ENCODE results near the gene ATL2. TPM values are rescaled to one million over a fixed set of nuclear protein-coding genes. Genes with fewer than 3 reads are reported as not detected.
"Not testable (repeated sequence)": the region's sequence is repeated elsewhere in the genome, so short reads cannot be mapped to it uniquely, and the experiment has no call there.

ATL2 gene
- polyA plus RNA-seq, 3 donors from 2014 or later, result 10.1 to 21.1 (median 15.7) TPM

DNA sequence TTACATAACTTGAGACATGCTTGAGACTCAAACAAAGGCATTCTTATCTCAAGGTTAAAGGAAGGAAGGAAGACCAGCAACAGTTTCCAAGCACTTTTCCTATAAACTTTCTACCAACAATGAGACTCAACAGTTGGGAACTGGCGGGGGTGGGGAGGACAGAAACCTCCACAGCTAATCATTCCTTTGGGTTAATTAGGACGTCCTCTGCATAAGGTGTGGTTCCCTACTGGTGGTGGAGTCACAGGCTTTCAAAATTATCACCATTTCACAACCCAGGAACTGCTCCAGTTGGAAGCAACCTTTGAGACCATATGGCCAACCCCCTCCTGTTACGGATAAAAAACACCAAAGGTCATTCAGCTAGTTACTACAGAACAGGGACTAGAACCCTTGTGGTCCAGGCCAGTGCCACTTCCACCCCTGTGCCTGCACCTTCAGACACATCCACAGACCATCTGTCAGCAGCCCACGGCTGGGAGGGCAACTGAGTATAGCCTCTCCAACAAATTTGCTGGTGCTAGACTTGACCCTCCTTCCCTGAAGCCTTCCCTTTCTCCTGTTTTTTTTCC lies 30.1 kb upstream of the ATL2 start:
- Mint-ChIP-seq H3K27ac (no peak overlapping the region), H3K36me3 (peaks cover 0 to under 1% (median 0%) of the 10 kb centered on the region in 3 donors), H3K27me3 (ENCODE audit: low read depth in 3 of 3) (peaks cover 0 to 3% (median 2%) of the 10 kb centered on the region in 3 donors), H3K9me3 (peaks cover 0 to 10% (median 1%) of the 10 kb centered on the region in 6 donors), H3K4me3 (no peak overlapping the region), H3K4me1 (no peaks in the 10 kb centered on the region)
- no peak for DNase-seq

GRCh38 chr2:38406597-38407110 lies 29.6 kb upstream of the ATL2 start:
- no peak overlapping the region for H3K4me3 Mint-ChIP-seq
- H3K4me1 Mint-ChIP-seq, result no peaks in the 10 kb centered on the region
- H3K36me3 Mint-ChIP-seq, result no peaks in the 10 kb centered on the region
- H3K9me3 Mint-ChIP-seq, result peaks cover 0 to 4% (median 0%) of the 10 kb centered on the region in 6 donors
- H3K27ac Mint-ChIP-seq, result no peak overlapping the region
- H3K27me3 Mint-ChIP-seq (ENCODE audit: low read depth in 3 of 3), result peaks cover 0 to 3% (median 2%) of the 10 kb centered on the region in 3 donors
- DNase-seq, result no peak

DNA sequence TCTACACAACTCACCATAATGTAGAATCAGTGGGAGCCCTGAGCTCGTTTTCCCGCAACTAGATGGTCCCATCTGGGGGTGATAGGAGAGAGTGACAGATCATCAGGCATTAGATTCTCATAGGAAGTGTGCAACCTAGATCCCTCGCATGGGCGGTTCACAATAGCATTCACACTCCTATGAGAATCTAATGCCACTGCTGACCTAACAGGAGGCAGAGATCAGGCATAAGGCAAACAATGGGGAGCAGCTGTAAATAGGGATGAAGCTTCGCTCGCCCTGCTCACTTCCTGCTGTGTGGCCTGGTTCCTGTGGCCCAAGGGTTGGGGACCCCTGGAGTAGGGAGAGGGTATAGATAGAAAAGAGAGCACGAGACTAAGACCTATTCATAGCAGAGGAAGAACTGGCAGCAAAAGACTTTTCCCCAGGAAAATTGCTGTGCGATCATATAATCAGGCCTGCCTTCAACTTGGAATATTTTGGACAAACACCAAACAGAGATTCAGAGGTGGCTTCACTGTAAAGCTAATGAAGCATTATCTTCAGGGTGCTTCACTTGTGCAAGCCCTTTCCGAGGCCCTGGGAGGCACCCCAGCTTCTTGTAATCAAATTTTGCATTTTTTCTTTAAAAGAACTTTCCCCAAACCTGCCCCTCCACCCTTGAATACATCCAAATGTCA lies 29.0 kb upstream of the ATL2 start:
- peaks cover 0 to 3% (median 2%) of the 10 kb centered on the region in 3 donors for H3K27me3 Mint-ChIP-seq (ENCODE audit: low read depth in 3 of 3)
- no peaks in the 10 kb centered on the region for H3K36me3 Mint-ChIP-seq
- no peaks in the 10 kb centered on the region for H3K4me1 Mint-ChIP-seq
- no peak overlapping the region for H3K27ac Mint-ChIP-seq
- no peak for DNase-seq
- H3K9me3 Mint-ChIP-seq, result no peaks in the 10 kb centered on the region
- H3K4me3 Mint-ChIP-seq, result no peak overlapping the region

GRCh38 chr2:38400513-38400912 lies 23.4 kb upstream of the ATL2 start:
- DNase-seq, result no peak

GRCh38 chr2:38398739-38399138 lies 21.7 kb upstream of the ATL2 start:
- Mint-ChIP-seq H3K4me3 (no peak overlapping the region), H3K4me1 (no peaks in the 10 kb centered on the region)

More at GRCh38 chr2:38400513-38400912, 23.4 kb upstream of the ATL2 start:
- H3K36me3 Mint-ChIP-seq, result no peaks in the 10 kb centered on the region
- H3K9me3 Mint-ChIP-seq, result no peaks in the 10 kb centered on the region
- no peak overlapping the region for H3K27ac Mint-ChIP-seq
- H3K4me3 Mint-ChIP-seq, result no peak overlapping the region
- H3K4me1 Mint-ChIP-seq, result no peaks in the 10 kb centered on the region
- peaks cover 0 to 5% (median 5%) of the 10 kb centered on the region in 3 donors for H3K27me3 Mint-ChIP-seq (ENCODE audit: low read depth in 3 of 3)

GRCh38 chr2:38394903-38395341 lies 17.8 kb upstream of the ATL2 start:
- Mint-ChIP-seq H3K4me1 (no peaks in the 10 kb centered on the region), H3K4me3 (no peak overlapping the region), H3K27me3 (ENCODE audit: low read depth in 3 of 3) (peaks cover 5 to 6% (median 5%) of the 10 kb centered on the region in 3 donors), H3K27ac (no peak overlapping the region), H3K9me3 (peaks cover 0 to 2% (median 0%) of the 10 kb centered on the region in 6 donors), H3K36me3 (no peaks in the 10 kb centered on the region)
- DNase-seq, result no peak

More at GRCh38 chr2:38398739-38399138, 21.7 kb upstream of the ATL2 start:
- no peak for DNase-seq
- H3K9me3 Mint-ChIP-seq, result no peaks in the 10 kb centered on the region
- H3K27ac Mint-ChIP-seq, result no peak overlapping the region
- peaks cover 0 to 5% (median 2%) of the 10 kb centered on the region in 3 donors for H3K27me3 Mint-ChIP-seq (ENCODE audit: low read depth in 3 of 3)
- no peaks in the 10 kb centered on the region for H3K36me3 Mint-ChIP-seq

GRCh38 chr2:38394041-38394440 lies 17.0 kb upstream of the ATL2 start:
- no peak overlapping the region for H3K27ac Mint-ChIP-seq
- H3K27me3 Mint-ChIP-seq (ENCODE audit: low read depth in 3 of 3), result peaks cover 5 to 9% (median 5%) of the 10 kb centered on the region in 3 donors
- no peaks in the 10 kb centered on the region for H3K36me3 Mint-ChIP-seq
- DNase-seq, result no peak
- peaks cover 0 to 2% (median 0%) of the 10 kb centered on the region in 6 donors for H3K9me3 Mint-ChIP-seq
- no peak overlapping the region for H3K4me3 Mint-ChIP-seq
- H3K4me1 Mint-ChIP-seq, result peaks cover 1 to 2% of the 10 kb centered on the region in 2 donors

DNA sequence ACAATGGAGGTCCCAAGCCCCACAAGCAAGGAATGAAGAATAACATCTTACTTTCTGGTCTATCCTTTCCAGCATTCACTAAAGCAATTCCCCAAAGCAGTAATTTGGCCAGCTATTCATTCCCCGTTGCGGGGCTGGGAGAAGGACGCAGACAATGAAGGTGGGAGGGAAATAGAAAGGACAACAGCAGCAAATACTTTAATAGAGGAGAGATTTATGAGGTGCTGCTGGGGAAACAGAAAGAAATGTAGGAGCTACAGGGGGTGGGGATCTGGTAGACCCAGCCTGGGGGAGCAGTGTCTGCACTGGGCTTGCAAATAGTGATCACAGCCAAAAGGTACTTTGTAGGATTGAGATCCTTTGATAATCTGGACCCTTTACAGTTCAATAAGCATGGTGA lies 13.9 kb upstream of the ATL2 start:
- no peak overlapping the region for H3K4me3 Mint-ChIP-seq
- peaks cover 6 to 10% (median 7%) of the 10 kb centered on the region in 3 donors for H3K27me3 Mint-ChIP-seq (ENCODE audit: low read depth in 3 of 3)
- H3K27ac Mint-ChIP-seq, result no peak overlapping the region
- peaks cover 7 to 8% of the 10 kb centered on the region in 2 donors for H3K4me1 Mint-ChIP-seq
- no peaks in the 10 kb centered on the region for H3K36me3 Mint-ChIP-seq
- no peak for DNase-seq
- peaks cover 0 to 2% (median 0%) of the 10 kb centered on the region in 6 donors for H3K9me3 Mint-ChIP-seq

DNA sequence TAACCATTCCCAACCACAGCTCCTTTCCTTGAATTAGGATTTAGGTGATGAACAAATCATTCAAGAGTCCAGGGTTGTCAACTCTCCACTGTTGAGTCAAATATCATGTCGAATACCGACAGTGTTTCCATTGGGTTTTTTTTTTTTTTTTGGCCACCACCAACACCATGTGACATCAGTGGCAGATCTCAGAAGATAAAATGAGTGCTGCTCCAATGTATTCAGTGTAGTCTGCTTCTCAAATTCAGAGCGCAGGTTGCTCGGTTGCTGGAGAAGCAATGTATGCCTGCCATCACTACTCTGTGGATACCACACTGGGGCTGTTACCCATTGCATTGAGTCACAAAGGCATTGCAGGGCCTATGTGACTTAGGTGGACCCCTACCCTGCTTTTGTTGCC lies 10.8 kb upstream of the ATL2 start:
- H3K4me1 Mint-ChIP-seq, result peaks cover 7 to 8% of the 10 kb centered on the region in 2 donors
- no peak for DNase-seq
- peaks cover 0 to 2% (median 0%) of the 10 kb centered on the region in 6 donors for H3K9me3 Mint-ChIP-seq
- no peak overlapping the region for H3K27ac Mint-ChIP-seq
- peaks cover 7 to 11% (median 10%) of the 10 kb centered on the region in 3 donors for H3K27me3 Mint-ChIP-seq (ENCODE audit: low read depth in 3 of 3)
- no peak overlapping the region for H3K4me3 Mint-ChIP-seq
- no peaks in the 10 kb centered on the region for H3K36me3 Mint-ChIP-seq

DNA sequence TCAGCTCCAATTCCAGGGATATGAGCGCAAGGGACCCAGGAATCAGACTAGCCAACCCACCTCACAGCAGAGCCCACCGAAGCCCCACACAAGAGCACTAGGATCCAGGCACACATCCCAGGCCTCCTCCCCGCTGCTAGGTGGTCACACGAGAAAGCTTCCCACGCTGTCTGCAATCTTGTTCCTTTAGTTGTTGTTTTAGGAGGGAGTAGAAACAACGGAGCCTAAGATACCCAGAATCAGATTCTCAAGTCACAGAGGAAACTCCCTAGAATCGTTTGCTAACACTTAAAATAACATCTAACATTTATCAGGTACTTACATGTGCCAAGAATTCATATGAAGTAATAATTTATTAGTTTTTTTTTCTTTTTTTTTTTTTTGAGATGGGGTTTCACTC lies 9.7 kb upstream of the ATL2 start:
- Mint-ChIP-seq H3K27me3 (ENCODE audit: low read depth in 3 of 3) (peaks cover 4 to 11% (median 10%) of the 10 kb centered on the region in 3 donors), H3K36me3 (no peaks in the 10 kb centered on the region), H3K4me3 (no peak overlapping the region), H3K27ac (peak overlapping the region in 1 of 6 donors; percentile 19), H3K9me3 (peaks cover 0 to 2% (median 0%) of the 10 kb centered on the region in 6 donors), H3K4me1 (peaks cover 7 to 8% of the 10 kb centered on the region in 2 donors)
- no peak for DNase-seq

DNA sequence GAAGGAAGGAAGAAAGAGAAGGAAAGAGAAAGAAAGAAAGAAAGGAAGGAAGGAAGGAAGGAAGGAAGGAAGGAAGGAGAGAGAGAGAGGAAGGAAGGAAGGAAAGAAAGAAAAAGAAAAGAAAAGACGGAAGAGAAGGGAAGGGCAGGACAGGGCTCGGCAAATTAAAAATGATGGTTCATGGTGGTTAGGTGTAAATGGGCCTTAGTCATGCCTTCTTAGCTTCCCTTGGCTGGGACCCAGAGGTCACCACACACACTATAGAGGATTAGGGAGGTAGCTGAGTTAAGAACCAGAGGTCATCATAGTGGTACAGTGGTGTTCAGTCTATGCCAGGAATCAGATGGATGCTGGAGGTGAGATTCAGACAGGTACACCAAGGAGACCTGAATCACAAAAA lies 9.3 kb upstream of the ATL2 start:
- H3K27ac Mint-ChIP-seq, result peak overlapping the region in 1 of 6 donors; percentile 19
- DNase-seq, result no peak
- peaks cover 4 to 11% (median 6%) of the 10 kb centered on the region in 3 donors for H3K27me3 Mint-ChIP-seq (ENCODE audit: low read depth in 3 of 3)
- H3K4me1 Mint-ChIP-seq, result peaks cover 7 to 8% of the 10 kb centered on the region in 2 donors
- no peaks in the 10 kb centered on the region for H3K36me3 Mint-ChIP-seq
- H3K4me3 Mint-ChIP-seq, result no peak overlapping the region
- H3K9me3 Mint-ChIP-seq, result peaks cover 0 to 2% (median 0%) of the 10 kb centered on the region in 6 donors

DNA sequence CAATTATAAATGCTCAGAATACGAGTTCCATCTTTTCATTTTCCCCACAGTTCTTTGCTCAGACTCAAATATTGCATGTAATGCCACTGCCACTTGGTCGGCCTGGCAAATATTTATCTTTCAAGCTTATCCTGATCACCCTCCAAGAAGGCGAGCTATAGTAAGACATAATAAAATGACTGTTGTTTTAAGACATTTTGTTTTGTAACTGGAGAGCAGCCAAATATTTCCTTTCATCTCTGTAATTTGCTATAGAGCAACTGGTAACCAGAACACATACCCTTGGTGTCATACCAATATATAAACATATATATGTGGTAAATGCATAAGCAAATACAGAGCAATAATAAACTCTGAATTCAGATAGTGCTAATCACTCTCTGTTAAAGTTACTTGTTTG lies 7.3 kb upstream of the ATL2 start:
- Mint-ChIP-seq H3K9me3 (no peaks in the 10 kb centered on the region), H3K4me1 (peaks cover 7 to 8% of the 10 kb centered on the region in 2 donors), H3K36me3 (no peaks in the 10 kb centered on the region), H3K27me3 (ENCODE audit: low read depth in 3 of 3) (peaks cover 4 to 15% (median 6%) of the 10 kb centered on the region in 3 donors), H3K27ac (no peak overlapping the region), H3K4me3 (no peak overlapping the region)
- DNase-seq, result no peak

GRCh38 chr2:38383741-38384140 lies 6.7 kb upstream of the ATL2 start:
- not testable (repeated sequence) for H3K36me3 Mint-ChIP-seq, H3K4me3 Mint-ChIP-seq, H3K4me1 Mint-ChIP-seq, DNase-seq, H3K9me3 Mint-ChIP-seq, H3K27ac Mint-ChIP-seq
- H3K27me3 Mint-ChIP-seq (ENCODE audit: low read depth in 3 of 3), result peaks cover 2 to 15% (median 4%) of the 10 kb centered on the region in 3 donors

Data from immature natural killer cell (primary cell).